ENCODE measurements around the gene CCDC57.
"Not testable (repeated sequence)": the region's sequence is repeated elsewhere in the genome, so short reads cannot be mapped to it uniquely, and the experiment has no call there.

CCDC57 gene

DNA sequence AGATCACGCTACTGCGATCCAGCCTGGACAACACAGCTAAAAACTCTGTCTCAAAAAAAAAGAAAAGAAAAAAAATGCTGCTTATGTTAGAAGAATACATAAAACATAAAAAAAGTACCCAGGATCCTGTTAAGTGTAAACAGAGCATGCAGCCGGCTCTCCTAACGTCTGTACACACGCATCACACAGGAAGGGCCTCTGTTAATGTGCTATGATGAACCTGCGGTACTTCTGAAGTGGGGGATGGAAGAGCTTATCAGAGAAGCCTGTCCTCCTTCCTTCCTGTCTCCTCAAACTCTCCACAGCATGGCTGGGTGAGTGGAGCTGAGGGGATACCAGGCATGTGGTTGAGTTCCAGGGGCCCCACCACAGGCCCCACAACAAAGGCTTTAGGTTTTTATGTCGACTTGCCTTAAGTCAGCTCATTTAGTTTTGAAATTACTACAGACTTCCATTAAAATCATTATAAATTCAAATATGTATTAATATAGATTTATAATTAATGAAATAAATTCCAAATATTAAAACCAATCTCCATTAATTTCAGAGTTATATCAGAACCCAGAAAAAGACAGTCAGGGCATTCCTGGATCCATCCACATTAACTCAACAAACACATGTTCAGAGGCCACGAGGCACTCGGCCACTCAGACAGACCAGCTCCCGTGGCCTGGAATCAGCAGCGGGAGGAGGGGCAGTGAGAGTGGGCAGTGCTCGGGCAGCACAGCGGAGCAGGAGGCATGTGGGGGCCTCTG, 11.7 kb downstream of the CCDC57 start:
- no peak for DNase-seq

DNA sequence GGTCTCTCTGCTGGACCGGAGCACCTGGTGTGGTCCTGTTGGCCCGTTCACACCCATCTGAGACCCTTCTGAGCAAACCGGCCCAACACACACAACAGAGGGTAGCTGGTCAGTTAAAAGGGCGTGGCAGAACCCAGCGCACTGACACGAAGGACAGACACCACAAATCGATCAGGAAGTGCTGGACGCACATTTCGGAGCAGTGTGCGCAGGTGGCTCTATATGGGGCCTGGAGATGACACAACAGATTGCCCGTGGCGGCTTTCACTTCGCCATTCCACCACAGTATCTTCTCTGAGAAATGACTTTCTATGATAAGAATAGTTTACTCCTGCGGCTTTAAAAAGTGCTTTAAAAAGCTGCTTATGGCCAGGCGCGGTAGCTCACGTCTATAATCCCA, 12.5 kb downstream of the CCDC57 start:
- no peak for DNase-seq

DNA sequence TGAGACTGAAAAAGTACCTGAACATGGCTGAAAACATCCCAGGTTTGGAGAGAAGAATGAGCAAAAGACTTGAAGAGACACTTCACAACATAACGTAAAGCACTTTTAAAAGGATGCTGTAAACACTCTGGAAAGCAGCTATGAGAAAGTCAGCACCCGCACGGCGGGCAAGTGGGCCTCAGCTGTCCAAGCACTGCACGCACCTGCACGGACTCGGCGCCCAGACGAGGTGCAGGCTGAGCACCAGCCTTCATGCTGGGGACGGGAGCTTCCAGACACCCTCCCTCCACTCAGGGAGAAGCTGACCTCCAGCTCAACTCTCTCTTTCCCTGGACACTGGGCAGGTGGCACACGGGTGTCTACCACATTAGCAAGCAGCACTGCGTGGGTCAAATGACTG, 13.1 kb downstream of the CCDC57 start:
- no peak for DNase-seq

DNA sequence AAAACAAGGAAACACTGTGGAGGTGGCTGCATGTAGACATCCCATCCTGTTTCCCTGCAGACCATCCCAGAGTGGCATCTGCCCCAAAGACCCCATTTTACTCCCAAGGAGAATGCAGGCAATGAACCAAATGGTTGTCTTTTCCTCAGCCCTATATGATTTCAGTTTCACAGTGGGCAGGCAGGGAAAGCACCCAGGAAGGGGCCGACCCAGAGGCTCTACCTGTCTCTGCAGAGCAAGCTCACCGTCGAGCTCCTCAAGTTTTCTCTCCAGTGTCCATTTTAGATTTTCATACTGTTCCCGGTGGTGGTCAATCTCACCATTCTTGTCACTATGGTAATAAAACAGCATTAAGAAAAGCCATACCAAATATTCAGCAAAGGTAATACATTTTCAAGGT, 14.6 kb downstream of the CCDC57 start:
- no peak for DNase-seq

DNA sequence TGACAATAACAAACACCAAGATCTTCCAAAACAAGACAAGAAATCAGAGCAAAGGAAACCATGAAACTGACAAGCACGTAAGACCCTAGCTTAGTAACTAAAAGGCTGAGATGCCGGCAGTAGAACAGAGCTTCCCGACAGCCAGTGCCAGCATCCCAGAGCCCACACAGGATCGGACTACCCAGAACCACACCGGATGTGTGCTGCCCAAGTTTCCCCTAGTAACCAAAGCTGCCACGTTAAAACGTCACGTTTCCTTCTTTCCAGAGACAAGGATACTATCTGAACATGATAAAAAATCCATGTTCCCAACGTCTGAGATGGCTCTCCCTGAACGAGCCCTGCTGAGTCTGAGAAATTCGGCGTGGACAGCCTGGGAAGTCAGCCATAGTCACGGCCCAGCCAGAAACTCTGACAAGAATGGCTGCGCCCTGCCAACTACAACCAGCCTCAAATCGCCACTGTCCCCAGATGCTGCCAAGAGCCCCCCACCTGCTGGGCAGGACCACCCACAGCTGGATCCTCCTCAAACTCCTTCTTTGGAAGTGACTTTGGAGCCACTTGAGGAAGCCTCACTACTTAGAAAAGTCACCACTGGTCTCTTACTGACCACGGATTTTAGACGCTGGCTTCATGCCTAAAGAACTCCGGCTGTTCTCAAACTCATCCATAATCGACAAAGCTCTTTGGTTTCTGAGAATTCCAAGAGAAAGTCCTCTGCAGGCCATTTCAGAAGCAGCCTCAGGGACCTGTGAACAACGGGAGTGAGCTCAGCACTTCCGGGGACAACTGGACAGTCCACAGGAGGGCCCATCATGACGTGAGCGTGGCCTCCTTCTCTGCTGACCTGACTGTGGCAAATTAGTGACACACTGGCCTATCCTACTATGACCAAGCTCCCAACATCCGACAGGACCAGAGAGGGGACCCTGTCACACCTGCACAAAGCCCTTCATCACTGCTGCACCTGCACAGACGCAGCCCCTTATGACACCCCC, 16.7 kb downstream of the CCDC57 start:
- DNase-seq: no peak

DNA sequence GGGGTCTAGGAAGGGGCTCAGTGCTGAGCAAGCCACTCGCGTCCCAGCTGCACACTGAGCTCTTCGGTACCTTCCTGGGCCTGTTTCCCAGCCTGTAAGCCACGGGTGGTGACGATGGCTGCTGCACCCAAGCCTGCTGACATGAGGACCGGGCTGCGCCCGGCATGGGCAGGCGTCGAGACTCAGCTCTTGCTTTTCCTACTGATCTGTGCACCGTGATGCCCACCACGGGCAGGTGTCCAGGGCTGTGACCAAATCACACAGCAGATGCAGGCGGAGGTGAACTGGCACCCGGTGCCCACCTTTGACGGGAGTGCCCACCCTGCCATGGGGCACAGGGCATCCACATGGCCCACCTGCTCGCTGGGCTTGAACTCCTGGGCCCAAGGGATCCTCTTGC, 17.9 kb downstream of the CCDC57 start:
- no peak for DNase-seq

DNA sequence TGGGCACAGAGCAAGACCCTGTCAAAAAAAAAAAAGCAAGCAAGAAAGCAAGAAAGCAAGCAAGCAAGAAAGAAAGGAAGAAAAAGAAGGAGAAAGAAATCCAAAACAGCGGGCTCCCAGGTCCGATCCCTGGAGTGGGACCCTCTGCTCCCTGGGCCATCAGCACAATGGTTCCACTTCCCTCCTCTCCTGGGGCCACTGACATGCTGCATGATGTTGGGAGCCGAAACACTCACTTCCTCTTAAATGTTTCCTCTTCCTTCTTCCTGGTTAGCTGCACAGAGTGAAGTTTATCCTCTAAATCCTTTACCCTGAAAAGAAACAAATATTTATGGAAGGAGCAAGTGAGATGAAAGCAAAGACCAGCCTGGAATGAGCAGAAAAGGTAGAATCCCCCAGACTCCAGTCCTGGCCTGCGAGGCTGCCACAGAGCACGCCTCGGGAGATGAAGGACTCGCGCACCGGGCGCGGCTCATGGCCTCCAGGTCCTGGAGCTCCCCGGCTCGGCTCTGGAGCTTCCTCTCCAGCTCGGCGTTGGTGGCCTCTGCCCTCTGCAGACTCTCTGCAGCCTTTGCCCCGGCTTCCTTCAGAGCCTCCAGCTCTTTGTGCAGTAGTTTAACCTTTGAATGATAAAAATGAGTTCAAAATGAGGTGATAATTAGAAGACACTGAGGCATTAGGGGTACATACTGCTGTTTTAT, 19.0 kb downstream of the CCDC57 start:
- no peak for DNase-seq

DNA sequence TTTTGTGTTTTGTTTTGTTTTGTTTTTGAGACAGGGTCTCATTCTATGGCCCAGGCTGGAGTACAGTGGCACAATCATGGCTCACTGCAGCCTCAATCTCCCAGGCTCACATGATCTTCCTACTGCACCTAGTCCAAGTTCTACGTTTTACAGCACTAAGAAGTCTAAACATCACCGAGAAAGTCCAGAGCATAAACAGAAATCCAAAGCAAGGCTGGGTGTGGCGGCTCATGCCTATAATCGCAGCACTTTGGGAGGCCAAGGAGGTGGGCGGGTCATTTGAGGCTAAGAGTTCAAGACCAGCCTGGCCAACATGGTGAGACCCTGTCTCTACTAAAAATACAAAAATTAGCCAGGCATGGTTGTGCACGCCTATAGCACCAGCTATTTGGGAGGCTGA, 19.6 kb downstream of the CCDC57 start:
- DNase-seq: not testable (repeated sequence)

DNA sequence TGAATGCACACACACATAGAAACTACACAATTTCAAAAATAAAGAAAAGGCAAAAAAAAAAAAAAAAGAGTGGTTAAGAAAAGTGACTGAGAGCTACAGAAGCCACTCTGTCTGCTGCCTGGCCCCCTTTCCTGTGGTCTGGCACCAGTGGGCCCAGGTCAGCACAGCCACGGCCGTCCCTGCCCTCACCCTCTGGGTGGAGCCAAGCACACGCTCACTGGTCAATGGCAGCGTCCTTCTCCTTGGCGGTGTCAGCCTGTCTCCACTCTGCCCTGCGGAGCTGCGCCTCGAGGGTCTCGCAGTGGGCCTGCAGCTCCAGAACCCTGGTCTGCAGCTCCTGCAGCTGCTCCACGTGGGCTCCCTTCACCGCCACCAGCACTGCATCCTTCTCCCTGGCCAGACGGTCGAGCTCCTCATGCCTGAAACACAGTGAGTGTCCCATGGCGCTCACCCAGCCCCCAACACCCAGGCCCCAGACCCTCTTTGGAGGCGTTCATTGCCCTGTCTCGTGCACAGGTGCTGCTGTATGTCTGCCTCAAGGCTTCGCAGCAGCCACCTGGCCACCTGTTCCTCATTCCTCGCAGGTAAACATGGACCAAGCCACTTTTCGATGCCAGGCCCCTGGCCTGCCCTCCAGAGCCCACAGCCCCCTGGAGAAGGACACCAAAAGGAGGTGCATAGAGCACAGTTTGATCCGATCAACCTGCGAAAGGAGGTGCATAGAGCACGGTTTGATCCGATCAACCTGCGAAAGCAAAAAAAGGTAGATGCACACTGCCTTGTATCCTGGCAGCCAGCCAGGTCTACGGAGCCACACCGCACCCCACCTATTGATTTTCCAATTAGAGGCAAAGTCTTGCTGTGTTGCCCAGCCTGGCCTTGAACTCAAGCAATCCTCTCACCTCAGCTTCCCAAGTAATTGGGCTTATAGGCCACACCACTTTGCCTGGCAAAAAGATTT, 24.4 kb downstream of the CCDC57 start:
- DNase-seq: no peak

DNA sequence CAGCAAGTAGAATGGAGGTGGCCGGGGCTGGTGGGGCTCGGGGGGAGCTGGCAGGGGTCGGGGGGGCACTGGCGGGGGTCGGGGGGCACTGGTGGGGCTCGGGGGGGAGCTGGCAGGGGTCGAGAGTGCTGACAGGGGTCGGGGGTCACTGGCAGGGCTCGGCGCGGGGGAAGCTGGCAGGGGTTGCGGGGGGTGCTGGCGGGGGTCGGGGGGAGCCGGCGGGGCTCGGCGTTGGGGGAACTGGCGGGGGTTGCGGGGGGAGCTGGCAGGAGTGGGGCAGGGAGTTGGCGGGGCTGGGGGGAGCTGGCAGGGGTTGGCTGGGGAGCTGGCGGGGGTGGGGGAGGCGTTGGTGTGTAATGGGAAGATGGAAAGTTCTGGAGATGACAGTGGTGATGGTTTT, 25.1 kb downstream of the CCDC57 start:
- no peak for DNase-seq

DNA sequence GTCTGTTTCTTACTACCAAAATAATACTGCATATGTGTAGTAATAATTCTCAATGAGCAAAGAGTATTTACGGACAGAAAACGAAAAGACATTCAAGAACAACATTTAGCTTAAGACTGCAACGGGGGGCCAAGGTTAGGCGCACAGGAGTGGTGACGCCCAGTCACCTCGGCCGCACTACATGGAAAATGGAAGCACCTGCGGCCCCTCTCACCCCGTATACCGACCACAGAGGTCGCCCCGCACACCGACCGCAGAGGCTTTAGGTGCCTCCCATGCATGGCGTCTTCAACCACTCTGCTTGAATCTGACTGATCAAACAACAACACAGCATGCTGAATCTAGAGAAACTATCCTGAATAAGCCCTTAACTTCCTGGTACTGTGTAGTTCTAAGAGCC, 26.4 kb downstream of the CCDC57 start:
- no peak for DNase-seq

DNA sequence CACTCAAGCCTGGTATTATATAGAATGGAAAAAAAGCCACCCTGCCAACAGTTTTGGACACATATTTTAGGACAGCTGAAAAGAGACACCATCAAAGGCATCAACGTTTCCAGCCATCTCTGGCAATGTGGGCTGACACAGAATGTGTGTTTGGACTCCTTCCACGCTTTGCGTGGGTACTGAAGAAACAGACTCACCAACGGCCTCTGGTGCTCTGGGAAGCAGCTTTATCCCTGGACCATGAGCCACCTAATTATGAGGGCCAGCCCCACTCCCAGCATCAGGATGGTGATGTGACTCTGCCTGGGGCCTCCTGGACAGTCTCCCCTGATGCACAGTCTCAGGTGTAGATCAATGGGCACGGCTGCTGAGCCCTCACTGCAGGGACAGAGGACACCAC, 27.9 kb downstream of the CCDC57 start:
- DNase-seq: no peak

DNA sequence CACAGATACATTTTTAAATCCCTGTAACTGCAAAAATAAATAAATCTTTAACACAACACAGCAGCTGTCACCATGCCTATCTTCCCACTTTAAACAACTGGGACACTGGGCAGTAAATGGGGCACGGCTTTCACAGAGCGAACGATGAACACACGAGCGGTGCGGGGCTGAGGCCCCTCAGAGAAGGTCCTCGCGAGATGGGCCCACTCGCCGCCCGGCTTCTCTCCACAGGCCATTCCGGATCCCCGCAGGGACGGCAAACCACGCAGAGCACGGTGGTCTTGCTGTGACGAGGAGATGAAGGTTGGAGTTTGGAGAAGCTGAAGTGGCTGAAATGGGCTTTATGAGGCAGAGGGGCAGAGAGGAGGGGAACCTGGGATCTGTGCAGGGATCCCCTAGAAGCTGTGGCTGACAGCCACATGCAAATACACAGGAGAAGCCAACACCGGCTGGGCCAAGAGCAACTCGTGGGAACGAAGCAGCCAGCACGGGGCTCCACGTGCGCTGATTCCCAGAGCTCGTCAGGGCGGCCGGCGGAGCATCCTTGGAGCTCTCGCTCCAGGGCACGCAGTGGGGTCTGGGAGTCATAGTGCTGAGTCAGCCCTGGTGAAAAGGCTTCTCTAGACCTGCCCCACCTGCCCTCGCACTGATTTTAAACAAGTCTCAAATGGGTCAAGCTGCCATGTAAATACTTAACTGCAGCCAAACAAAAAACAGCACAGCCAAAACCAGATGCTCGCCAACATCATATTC, 31.7 kb downstream of the CCDC57 start:
- no peak for DNase-seq

DNA sequence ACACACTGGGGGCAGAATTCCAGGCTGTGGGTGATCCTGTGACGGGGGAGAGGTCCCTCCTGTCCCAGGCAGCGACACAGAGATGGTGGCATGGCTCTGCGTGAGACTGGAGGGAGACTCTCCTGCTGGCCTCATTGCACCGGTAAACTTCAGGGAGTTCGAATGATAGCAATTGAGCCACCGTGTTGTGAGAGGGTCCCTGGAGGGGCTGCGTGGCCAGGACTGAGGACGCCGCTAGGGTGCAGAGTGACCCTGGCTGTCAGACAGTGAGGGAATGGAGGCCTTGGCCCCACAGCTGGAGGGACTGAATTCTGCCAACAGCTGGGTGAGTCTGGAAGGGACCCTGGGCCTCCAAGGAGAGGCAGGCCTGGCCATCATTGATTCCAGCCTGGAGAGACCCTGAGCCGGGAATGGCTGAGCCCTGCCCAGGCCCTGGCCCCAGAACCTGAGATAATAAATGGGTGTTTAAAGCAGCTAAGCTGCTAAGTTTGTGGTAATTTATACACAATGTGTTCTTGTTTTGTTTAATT, 32.6 kb downstream of the CCDC57 start:
- no peak for DNase-seq

DNA sequence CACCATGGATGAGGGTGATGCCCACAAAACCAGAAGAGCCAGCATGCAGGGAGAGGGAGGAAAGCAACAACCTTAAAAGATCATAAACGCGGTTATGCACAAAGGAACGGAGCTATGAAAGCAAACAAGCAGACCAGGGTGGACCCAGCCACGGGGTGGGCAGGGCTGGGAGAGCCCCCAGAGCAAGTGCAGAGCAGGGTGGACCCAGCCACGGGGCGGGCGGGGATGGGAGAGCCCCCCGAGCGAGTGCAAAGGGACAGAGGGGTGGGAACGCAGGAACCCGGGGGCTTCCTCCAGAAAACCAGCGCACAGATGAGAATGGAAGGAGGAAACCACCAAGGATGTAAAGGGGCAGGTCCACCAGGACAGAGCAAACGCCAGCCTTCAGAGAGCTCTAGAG, 33.2 kb downstream of the CCDC57 start:
- no peak for DNase-seq

DNA sequence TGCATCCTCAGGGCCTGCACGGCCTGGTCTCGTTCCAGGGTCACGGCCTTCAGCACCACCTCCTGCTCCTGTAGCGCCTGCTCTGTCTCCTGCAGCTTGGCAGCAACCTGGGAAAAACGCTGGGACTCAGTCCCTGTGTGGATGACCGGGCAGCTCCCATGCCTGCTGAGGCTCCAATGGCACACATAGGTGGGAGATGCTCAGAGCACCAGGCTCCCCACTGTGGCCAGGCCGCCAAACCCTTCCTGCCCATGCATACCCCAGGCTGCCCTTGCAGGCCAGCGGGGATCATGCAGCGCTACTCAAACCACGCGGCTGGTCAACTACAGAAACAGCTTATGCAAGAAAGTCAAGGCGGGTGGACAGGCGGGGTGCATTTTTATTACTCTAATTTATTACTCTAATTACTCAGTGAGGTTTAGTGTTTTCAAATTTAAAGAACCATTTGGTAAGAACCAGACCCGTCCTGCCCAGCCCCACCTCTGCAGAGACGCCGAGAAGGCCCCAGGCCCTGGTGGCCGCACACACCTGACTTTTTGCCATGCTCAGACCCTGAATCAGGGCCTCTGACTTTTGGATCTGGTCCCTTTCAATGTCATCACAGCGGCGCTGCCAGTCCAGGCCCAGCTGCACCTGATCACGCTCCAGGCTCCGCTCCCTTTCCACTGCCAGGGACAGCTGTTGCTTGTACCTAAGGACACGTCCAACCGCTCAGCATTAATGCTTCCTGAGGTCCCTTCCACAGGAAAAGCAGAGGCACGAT, 34.0 kb downstream of the CCDC57 start:
- DNase-seq: no peak

DNA sequence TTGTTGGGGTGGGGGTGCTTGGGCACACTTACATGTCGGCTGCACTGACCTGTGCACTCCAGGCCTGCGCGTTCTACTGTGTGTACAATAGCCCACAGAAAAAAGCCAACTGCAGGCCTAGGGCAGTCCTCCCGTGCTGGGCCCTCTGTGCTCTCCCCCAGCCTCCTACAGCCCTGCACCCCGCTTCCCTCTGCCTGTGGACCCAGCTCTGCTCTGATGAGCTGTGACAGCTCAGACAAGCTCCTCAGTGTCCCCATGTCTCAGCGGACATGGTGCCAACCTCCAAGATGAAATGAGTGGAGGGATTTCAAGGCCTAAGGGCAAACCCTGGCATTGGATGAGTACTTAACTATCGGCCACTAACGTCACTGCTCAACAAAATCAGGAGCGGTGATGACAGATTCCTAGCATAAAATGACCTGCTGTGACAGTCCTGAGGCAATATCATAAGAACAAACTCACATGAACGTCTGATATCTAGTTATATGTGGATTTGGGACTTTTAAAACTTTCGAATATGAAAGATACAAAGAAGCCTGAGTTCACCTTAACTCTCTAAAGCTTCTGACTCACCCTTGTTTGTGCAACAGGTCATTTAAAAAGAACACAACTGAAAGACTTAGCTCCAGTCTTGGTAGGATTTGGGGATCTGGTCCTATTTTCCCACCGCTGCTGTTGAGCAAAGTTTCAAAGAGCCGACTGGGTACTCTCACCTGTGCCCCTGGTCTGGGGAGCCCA, 34.7 kb downstream of the CCDC57 start:
- DNase-seq: no peak

DNA sequence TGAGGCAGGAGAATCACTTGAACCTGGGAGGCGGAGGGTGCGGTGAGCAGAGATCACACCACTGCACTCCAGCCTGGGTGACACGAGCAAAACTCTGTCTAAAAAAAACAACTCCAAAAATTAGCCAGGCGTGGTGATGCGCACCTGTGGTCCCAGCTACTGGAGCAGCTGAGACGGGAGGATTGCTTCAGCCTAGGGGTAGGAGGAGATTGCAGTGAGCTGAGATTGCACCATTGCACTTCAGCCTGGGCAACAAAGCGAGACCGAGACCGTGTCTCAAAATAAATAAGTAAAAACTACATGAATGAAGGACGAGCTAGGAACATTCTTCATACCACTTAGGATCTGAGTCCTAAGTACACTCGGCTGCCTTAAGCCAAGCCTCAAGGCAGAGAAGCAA, 35.4 kb downstream of the CCDC57 start:
- DNase-seq: no peak

DNA sequence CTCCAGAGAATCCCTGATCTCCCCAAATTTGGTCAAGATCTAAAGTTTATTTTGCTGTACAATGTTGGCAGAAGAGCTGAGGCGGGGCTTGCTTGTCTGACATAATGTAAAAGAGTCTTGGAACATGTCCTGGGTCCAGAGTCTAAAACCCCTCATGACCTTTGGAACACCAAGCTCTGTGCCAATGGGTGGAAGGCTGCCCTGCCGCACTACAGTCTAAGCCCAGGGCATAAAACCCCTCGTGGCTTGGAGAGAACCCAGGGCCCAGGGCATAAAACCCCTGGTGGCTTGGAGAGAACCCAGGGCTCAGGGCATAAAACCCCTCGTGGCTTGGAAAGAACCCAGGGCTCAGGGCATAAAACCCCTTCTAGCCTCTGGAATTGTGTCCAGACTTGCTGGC, 36.7 kb downstream of the CCDC57 start:
- no peak for DNase-seq

DNA sequence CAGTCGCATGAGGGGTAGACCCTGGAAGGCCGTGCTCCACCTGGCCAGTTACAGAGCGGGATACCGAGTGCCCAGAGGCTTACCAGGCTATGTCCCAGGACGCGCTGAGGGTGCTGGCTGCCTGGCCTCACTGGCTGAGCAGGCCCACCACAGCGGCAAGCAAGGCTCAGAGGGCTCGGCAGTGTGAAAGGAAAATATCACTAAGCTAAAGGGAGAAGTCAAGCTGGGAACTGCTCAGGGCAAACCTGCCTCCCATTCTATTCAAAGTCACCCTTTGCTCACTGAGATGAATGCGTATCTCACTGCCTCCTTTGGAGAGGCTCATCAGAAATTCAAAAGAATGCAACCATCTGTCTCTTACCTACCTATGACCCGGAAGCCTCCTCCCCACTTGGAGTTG, 37.4 kb downstream of the CCDC57 start:
- DNase-seq: no peak
